PC-9 (cell line): ENCODE data around the gene SDR42E1. TPM values are rescaled to one million over a fixed set of nuclear protein-coding genes. Genes with fewer than 3 reads are reported as not detected.

Experiments
- BruUV-seq: library from RNA; stranded (reverse); fragments of 400-500 nt; replicated peaks from 2 replicates; lab custom pipeline; 2021; lab: Mats Ljungman, UMichigan
- CTCF ChIA-PET: fragments of 300-600 bp; sonication (Branson Sonifier 250); formaldehyde crosslinking; loops from one replicate; lab custom pipeline; 2022; ENCODE audit warnings: antibody characterized with exemption; lab: Charles Lee
- POLR2A ChIA-PET: fragments of 300-600 bp; sonication (Branson Sonifier 250); formaldehyde crosslinking; loops from one replicate; lab custom pipeline; 2022; ENCODE audit warnings: antibody characterized with exemption; ENCODE audit not compliant: unreplicated experiment; lab: Charles Lee
- DNase-seq, 2 experiments: peaks; one replicate each; pipeline versions ENCODE4 v3.0.0 to v3.0.0-alpha.2; 2015 to 2022; ENCODE audit warnings: mixed read lengths in 1 of 2
- H2AFZ ChIP-seq: fragments of 200-600 bp; sonication (generic); 2 replicates; pipeline ENCODE4 v1.8.1; 2017; ENCODE audit warnings: antibody characterized with exemption
- H3F3A ChIP-seq: fragments of 200-600 bp; sonication (generic); 2 replicates; pipeline ENCODE4 v1.8.1; 2017; ENCODE audit warnings: antibody characterized with exemption, mild to moderate bottlenecking, low read depth; ENCODE audit not compliant: insufficient read depth
- H3K27ac ChIP-seq: fragments of 200-600 bp; sonication (generic); 2 replicates; pipeline ENCODE4 v1.6.1; 2016; ENCODE audit warnings: mixed run types
- H3K27me3 ChIP-seq: fragments of 200-600 bp; sonication (generic); 2 replicates; pipeline ENCODE4 v1.6.1; 2016; ENCODE audit warnings: low read depth, mixed run types; ENCODE audit not compliant: insufficient read depth
- H3K36me3 ChIP-seq: fragments of 200-600 bp; sonication (generic); 2 replicates; pipeline ENCODE4 v1.6.1; 2016; ENCODE audit warnings: low read depth, mixed run types
- H3K4me1 ChIP-seq: fragments of 200-600 bp; sonication (generic); replicated peaks from 2 replicates; pipeline ENCODE4 v1.6.1; 2016; ENCODE audit warnings: mixed run types; ENCODE audit not compliant: insufficient read depth
- H3K4me2 ChIP-seq: fragments of 200-600 bp; sonication (generic); 2 replicates; pipeline ENCODE4 v1.6.1; 2017; ENCODE audit warnings: mixed run types
- H3K4me3 ChIP-seq: fragments of 200-600 bp; sonication (generic); 2 replicates; pipeline ENCODE4 v1.6.1; 2016; ENCODE audit warnings: mixed run types
- H3K79me2 ChIP-seq: fragments of 200-600 bp; sonication (generic); 2 replicates; pipeline ENCODE4 v1.6.1; 2017; ENCODE audit warnings: low read depth, mixed run types
- H3K9me2 ChIP-seq: fragments of 200-600 bp; sonication (generic); 2 replicates; pipeline ENCODE4 v1.8.1; 2017; ENCODE audit warnings: mild to moderate bottlenecking; ENCODE audit not compliant: insufficient read depth
- H3K9me3 ChIP-seq: fragments of 200-600 bp; sonication (generic); 2 replicates; pipeline ENCODE4 v1.8.1; 2016; ENCODE audit warnings: low read depth; ENCODE audit not compliant: insufficient read depth
- H4K20me1 ChIP-seq: fragments of 200-600 bp; sonication (generic); 2 replicates; pipeline ENCODE4 v1.8.1; 2017; ENCODE audit not compliant: insufficient read depth
- CTCF ChIP-seq: fragments of 200-600 bp; sonication (generic); conservative IDR thresholded peaks from 2 replicates; pipeline ENCODE4 v1.6.1; 2017; ENCODE audit warnings: mixed run types, antibody characterized with exemption, mild to moderate bottlenecking, moderate library complexity
- EZH2 ChIP-seq: fragments of 200-600 bp; sonication (generic); IDR thresholded peaks from 2 replicates; pipeline ENCODE4 v1.8.0; 2017; ENCODE audit warnings: antibody characterized with exemption, low read depth
- intact Hi-C: fragments of 100-400 bp; cut with micrococcal nuclease; formaldehyde crosslinking; loops from one replicate; pipeline ENCODE4 v1.10.0; 2022; ENCODE audit not compliant: unreplicated experiment
- total RNA-seq: library from RNA; stranded (reverse); gene quantifications from 2 replicates; pipeline ENCODE4 v1.2.3, GENCODE V29; 2021

Gene SDR42E1
- total RNA-seq, 1 experiment from 2014 or later = 11.6 TPM

- Histone ChIP-seq H3F3A (no peaks in the 10 kb centered on the region), H2AFZ (no peak overlapping the region), H3K9me2 (no peaks in the 10 kb centered on the region), H3K79me2 (no peaks in the 10 kb centered on the region), H3K27me3 (peaks cover 97% of the 10 kb centered on the region), H3K4me1 (no peaks in the 10 kb centered on the region), H3K27ac (no peak overlapping the region), H3K9me3 (no peaks in the 10 kb centered on the region), H4K20me1 (no peaks in the 10 kb centered on the region), H3K36me3 (no peaks in the 10 kb centered on the region), H3K4me3 (no peak overlapping the region), H3K4me2 (no peak overlapping the region)
- DNase-seq = no peak
- CTCF ChIA-PET = no interaction called here
- intact Hi-C loops = no loop called here
- BruUV-seq = no TSS peak
- TF ChIP-seq CTCF (no peak), EZH2 (no peak)
- POLR2A ChIA-PET = no interaction called here
Measured at GRCh38 chr16:82050506-82050905, 39.2 kb upstream of the SDR42E1 start.

GRCh38 chr16:82049484-82049883 is 38.2 kb upstream of the SDR42E1 start:
- no peaks in the 10 kb centered on the region for H3K9me2 ChIP-seq
- intact Hi-C loops = no loop called here
- no peak overlapping the region for H3K4me3 ChIP-seq
- ChIA-PET POLR2A (no interaction called here), CTCF (no interaction called here)
- no peak overlapping the region for H3K4me2 ChIP-seq
- no peak overlapping the region for H3K27ac ChIP-seq
- no peak for TF ChIP-seq EZH2
- no peaks in the 10 kb centered on the region for H4K20me1 ChIP-seq
- H3K9me3 ChIP-seq = no peaks in the 10 kb centered on the region
- H3K36me3 ChIP-seq = no peaks in the 10 kb centered on the region
- no peak for DNase-seq
- H3F3A ChIP-seq = no peaks in the 10 kb centered on the region
- H3K4me1 ChIP-seq = no peaks in the 10 kb centered on the region
- BruUV-seq = no TSS peak
- peaks cover 94% of the 10 kb centered on the region for H3K27me3 ChIP-seq
- H3K79me2 ChIP-seq = no peaks in the 10 kb centered on the region
- H2AFZ ChIP-seq = no peak overlapping the region

- CTCF ChIA-PET = no interaction called here
- no peak for TF ChIP-seq CTCF
- TF ChIP-seq EZH2 = no peak
- H3K27ac ChIP-seq = no peak overlapping the region
Measured at GRCh38 chr16:82047787-82048186, 36.5 kb upstream of the SDR42E1 start.

GRCh38 chr16:82047374-82047773 is 36.1 kb upstream of the SDR42E1 start:
- Histone ChIP-seq H3K27me3 (peaks cover 80% of the 10 kb centered on the region), H3K79me2 (no peaks in the 10 kb centered on the region), H2AFZ (no peak overlapping the region), H4K20me1 (no peaks in the 10 kb centered on the region), H3K27ac (no peak overlapping the region), H3K9me2 (no peaks in the 10 kb centered on the region), H3K4me1 (no peaks in the 10 kb centered on the region), H3F3A (no peaks in the 10 kb centered on the region), H3K4me2 (no peak overlapping the region), H3K9me3 (no peaks in the 10 kb centered on the region), H3K36me3 (no peaks in the 10 kb centered on the region), H3K4me3 (no peak overlapping the region)
- no peak for DNase-seq
- CTCF ChIA-PET = no interaction called here
- intact Hi-C loops = no loop called here
- no peak for TF ChIP-seq EZH2
- no peak for TF ChIP-seq CTCF
- no TSS peak for BruUV-seq
- POLR2A ChIA-PET = no interaction called here

More at GRCh38 chr16:82047787-82048186, 36.5 kb upstream of the SDR42E1 start:
- H2AFZ ChIP-seq = no peak overlapping the region
- no peaks in the 10 kb centered on the region for H3K4me1 ChIP-seq
- peaks cover 84% of the 10 kb centered on the region for H3K27me3 ChIP-seq
- no peak overlapping the region for H3K4me2 ChIP-seq
- no peaks in the 10 kb centered on the region for H4K20me1 ChIP-seq
- intact Hi-C loops = no loop called here
- no peak overlapping the region for H3K4me3 ChIP-seq
- no peaks in the 10 kb centered on the region for H3K9me3 ChIP-seq
- H3K36me3 ChIP-seq = no peaks in the 10 kb centered on the region
- POLR2A ChIA-PET = no interaction called here
- DNase-seq = no peak
- H3F3A ChIP-seq = no peaks in the 10 kb centered on the region
- H3K79me2 ChIP-seq = no peaks in the 10 kb centered on the region
- H3K9me2 ChIP-seq = no peaks in the 10 kb centered on the region
- BruUV-seq = no TSS peak
